ENCODE data around the gene CALCR. TPM values are rescaled to one million over a fixed set of nuclear protein-coding genes. Genes with fewer than 3 reads are reported as not detected.

Gene CALCR
- total and polyA plus RNA-seq, 2 donors (not counting 1 experiment from before 2014, with no cell fraction given), result not detected

- TF ChIP-seq CTCF (IDR thresholded peaks at IDR 0.05) (no peak), EZH2 (IDR thresholded peaks at IDR 0.05; ENCODE audit: borderline replicate concordance, insufficient read depth, low read depth, low read length, poor library complexity, severe bottlenecking) (no peak)
- Mint-ChIP-seq H3K4me1 (peaks cover 23% of the 10 kb centered on the region), H3K4me3 (no peak overlapping the region), H3K27me3 (no peaks in the 10 kb centered on the region), H3K9me3 (ENCODE audit: insufficient read depth) (no peaks in the 10 kb centered on the region), H3K27ac (no peak overlapping the region)
- Histone ChIP-seq H4K20me1 (ENCODE audit: control insufficient read depth, insufficient read depth, low read length, poor library complexity, severe bottlenecking) (no peaks in the 10 kb centered on the region), H2AFZ (ENCODE audit: insufficient read depth, low read depth, low read length, poor library complexity, severe bottlenecking) (no peak overlapping the region), H3K9ac (ENCODE audit: low read length) (no peak overlapping the region), H3K79me2 (ENCODE audit: control insufficient read depth, insufficient read depth, low read length) (no peaks in the 10 kb centered on the region), H3K27me3 (replicated peaks in 1 of 4; ENCODE audit: control extremely low read depth in 1 of 4, control insufficient read depth in 3 of 4, insufficient read depth in 4 of 4, low read length in 3 of 4) (no peaks in the 10 kb centered on the region), H3K36me3 (replicated peaks in 1 of 2; ENCODE audit: control extremely low read depth in 1 of 2, control insufficient read depth in 1 of 2, extremely low read depth in 1 of 2, insufficient read depth in 2 of 2, low read length in 1 of 2) (no peaks in the 10 kb centered on the region), H3K4me3 (ENCODE audit: control extremely low read depth in 1 of 5, extremely low read depth in 1 of 5, insufficient read depth in 1 of 5, low read depth in 2 of 5, low read length in 4 of 5) (no peak overlapping the region), H3K9me3 (ENCODE audit: control extremely low read depth in 1 of 3, control insufficient read depth in 2 of 3, insufficient read depth in 1 of 3, low read length in 2 of 3) (no peaks in the 10 kb centered on the region), H3K4me1 (ENCODE audit: control insufficient read depth in 2 of 2, insufficient read depth in 2 of 2, low read length in 2 of 2) (peaks cover 12 to 22% of the 10 kb centered on the region in 2 donors), H3K27ac (ENCODE audit: low read length in 2 of 2) (no peak overlapping the region), H3K4me2 (replicated peaks; ENCODE audit: low read depth, low read length, poor library complexity, severe bottlenecking) (no peak overlapping the region)
- WGBS (ENCODE audit: insufficient coverage), result no CpG with 5 or more reads among the region's 2 CpGs
- ChIA-PET POLR2A (no interaction called here), CTCF (interaction anchor here (0.9 kb wide), 1 partner anchor 10 kb away, joined by 5 read pairs; no protein-coding TSS in a partner anchor)
- ATAC-seq (ENCODE audit: low read depth), result no peak
- intact Hi-C loops (cut with micrococcal nuclease), result no loop called here
- no peak for DNase-seq
Measured at GRCh38 chr7:93432130-93432529, 142.4 kb downstream of the CALCR start.

GRCh38 chr7:93430917-93431588, 143.5 kb downstream of the CALCR start:
- Mint-ChIP-seq H3K4me3 (peak overlapping the region; percentile 40), H3K9me3 (ENCODE audit: insufficient read depth) (no peaks in the 10 kb centered on the region), H3K27me3 (no peaks in the 10 kb centered on the region), H3K27ac (peak overlapping the region; percentile 62), H3K4me1 (peaks cover 32% of the 10 kb centered on the region)
- ATAC-seq (ENCODE audit: low read depth) (peak; percentile 33), DNase-seq (peak; percentile 25)
- H3K27ac ChIP-seq (ENCODE audit: low read length in 2 of 2), result peak overlapping the region; percentile 42 to 61
- peak overlapping the region; percentile 46 for H3K4me2 ChIP-seq (replicated peaks; ENCODE audit: low read depth, low read length, poor library complexity, severe bottlenecking)
- H3K9ac ChIP-seq (ENCODE audit: low read length), result peak overlapping the region; percentile 23
- H3K9me3 ChIP-seq (ENCODE audit: control extremely low read depth in 1 of 3, control insufficient read depth in 2 of 3, insufficient read depth in 1 of 3, low read length in 2 of 3), result no peaks in the 10 kb centered on the region
- CTCF ChIA-PET, result interaction anchor here (0.9 kb wide), 1 partner anchor 12 kb away, joined by 5 read pairs; no protein-coding TSS in a partner anchor
- peak overlapping the region in 1 of 5 experiments; percentile 26 for H3K4me3 ChIP-seq (ENCODE audit: control extremely low read depth in 1 of 5, extremely low read depth in 1 of 5, insufficient read depth in 1 of 5, low read depth in 2 of 5, low read length in 4 of 5)
- intact Hi-C loops (cut with micrococcal nuclease), result no loop called here
- WGBS (ENCODE audit: insufficient coverage), result 72% methylated on average over 5 of the region's 8 CpGs
- no peaks in the 10 kb centered on the region for H3K79me2 ChIP-seq (ENCODE audit: control insufficient read depth, insufficient read depth, low read length)
- TF ChIP-seq CTCF (IDR thresholded peaks at IDR 0.05), result no peak
- no peak for TF ChIP-seq EZH2 (IDR thresholded peaks at IDR 0.05; ENCODE audit: borderline replicate concordance, insufficient read depth, low read depth, low read length, poor library complexity, severe bottlenecking)
- H3K36me3 ChIP-seq (replicated peaks in 1 of 2; ENCODE audit: control extremely low read depth in 1 of 2, control insufficient read depth in 1 of 2, extremely low read depth in 1 of 2, insufficient read depth in 2 of 2, low read length in 1 of 2), result no peaks in the 10 kb centered on the region
- POLR2A ChIA-PET, result no interaction called here
- peak overlapping the region; percentile 29 for H2AFZ ChIP-seq (ENCODE audit: insufficient read depth, low read depth, low read length, poor library complexity, severe bottlenecking)
- H3K27me3 ChIP-seq (replicated peaks in 1 of 4; ENCODE audit: control extremely low read depth in 1 of 4, control insufficient read depth in 3 of 4, insufficient read depth in 4 of 4, low read length in 3 of 4), result no peaks in the 10 kb centered on the region
- no peaks in the 10 kb centered on the region for H4K20me1 ChIP-seq (ENCODE audit: control insufficient read depth, insufficient read depth, low read length, poor library complexity, severe bottlenecking)
- H3K4me1 ChIP-seq (ENCODE audit: control insufficient read depth in 2 of 2, insufficient read depth in 2 of 2, low read length in 2 of 2), result peaks cover 16 to 27% of the 10 kb centered on the region in 2 donors
